Panc1 (cell line): ENCODE measurements around the gene SLC35A4.

ENCODE experiments used
- CTCF ChIP-seq: fragments of 450-650 bp; IDR thresholded peaks from 2 replicates; pipeline ENCODE4 v1.5.1; 2017; ENCODE audit warnings: mild to moderate bottlenecking
- POLR2AphosphoS5 ChIP-seq: IDR thresholded peaks from 2 replicates; pipeline ENCODE4 v1.6.1; 2012; ENCODE audit warnings: mild to moderate bottlenecking, low read depth, low read length, moderate library complexity
- REST ChIP-seq, 2 experiments: IDR thresholded peaks; 2 replicates each; pipeline ENCODE4 v1.6.1; 2011 to 2012; ENCODE audit warnings: low read depth in 2 of 2, control low read depth in 1 of 2, low read length in 1 of 2, mild to moderate bottlenecking in 1 of 2, moderate library complexity in 1 of 2; ENCODE audit not compliant: insufficient read depth in 1 of 2
- SIN3A ChIP-seq: IDR thresholded peaks from 2 replicates; pipeline ENCODE4 v1.6.1; 2012; ENCODE audit warnings: low read depth, mild to moderate bottlenecking, low read length, moderate library complexity, borderline replicate concordance; ENCODE audit not compliant: insufficient read depth
- TCF7L2 ChIP-seq: IDR thresholded peaks from 2 replicates; pipeline ENCODE4 v1.6.1; 2011; ENCODE audit warnings: mild to moderate bottlenecking, low read depth, low read length, inconsistent platforms

- TF ChIP-seq CTCF (no peak), POLR2AphosphoS5 (no peak), SIN3A (no peak), REST (IDR thresholded peaks at IDR 0.05; ENCODE audit: insufficient read depth in 1 of 2, low read depth in 2 of 2, low read length in 1 of 2) (no peak), TCF7L2 (no peak)
Measured at GRCh38 chr5:140570058-140570457, 5.4 kb downstream of the SLC35A4 start.
